ENCODE data around the gene CPEB1.
A peak's percentile ranks its signal among the peaks of the same experiment; 100 is the strongest.

Gene CPEB1

GRCh38 chr15:82599862-82600261, 47.3 kb downstream of the CPEB1 start:
- TF ChIP-seq CTCF (IDR thresholded peaks at IDR 0.05; ENCODE audit: control insufficient read depth, insufficient read depth, low read depth, low read length, missing control alignments) = no peak
- H3K4me3 ChIP-seq (ENCODE audit: control insufficient read depth, low read depth, low read length) = no peak overlapping the region
- no peak for DNase-seq (ENCODE audit: low read depth)

- DNase-seq (ENCODE audit: low read depth) = no peak
- no peak for TF ChIP-seq CTCF (IDR thresholded peaks at IDR 0.05; ENCODE audit: control insufficient read depth, insufficient read depth, low read depth, low read length, missing control alignments)
- no peak overlapping the region for H3K4me3 ChIP-seq (ENCODE audit: control insufficient read depth, low read depth, low read length)
Measured at GRCh38 chr15:82597815-82598214, 49.3 kb downstream of the CPEB1 start.

- no peak for DNase-seq (ENCODE audit: low read depth)
- no peak for TF ChIP-seq CTCF (IDR thresholded peaks at IDR 0.05; ENCODE audit: control insufficient read depth, insufficient read depth, low read depth, low read length, missing control alignments)
- no peak overlapping the region for H3K4me3 ChIP-seq (ENCODE audit: control insufficient read depth, low read depth, low read length)
Measured at GRCh38 chr15:82595766-82596165, 51.4 kb downstream of the CPEB1 start.

GRCh38 chr15:82595203-82595602, 52.0 kb downstream of the CPEB1 start:
- H3K4me3 ChIP-seq (ENCODE audit: control insufficient read depth, low read depth, low read length) = no peak overlapping the region
- no peak for TF ChIP-seq CTCF (IDR thresholded peaks at IDR 0.05; ENCODE audit: control insufficient read depth, insufficient read depth, low read depth, low read length, missing control alignments)
- DNase-seq (ENCODE audit: low read depth) = no peak

- DNase-seq (ENCODE audit: low read depth) = no peak
- no peak overlapping the region for H3K4me3 ChIP-seq (ENCODE audit: control insufficient read depth, low read depth, low read length)
- TF ChIP-seq CTCF (IDR thresholded peaks at IDR 0.05; ENCODE audit: control insufficient read depth, insufficient read depth, low read depth, low read length, missing control alignments) = no peak
Measured at GRCh38 chr15:82587805-82588204, 59.4 kb downstream of the CPEB1 start.

GRCh38 chr15:82585072-82585471, 62.1 kb downstream of the CPEB1 start:
- peak; percentile 32 for TF ChIP-seq CTCF (IDR thresholded peaks at IDR 0.05; ENCODE audit: control insufficient read depth, insufficient read depth, low read depth, low read length, missing control alignments)
- no peak for DNase-seq (ENCODE audit: low read depth)
- no peak overlapping the region for H3K4me3 ChIP-seq (ENCODE audit: control insufficient read depth, low read depth, low read length)

- no peak overlapping the region for H3K4me3 ChIP-seq (ENCODE audit: control insufficient read depth, low read depth, low read length)
- DNase-seq (ENCODE audit: low read depth) = no peak
- TF ChIP-seq CTCF (IDR thresholded peaks at IDR 0.05; ENCODE audit: control insufficient read depth, insufficient read depth, low read depth, low read length, missing control alignments) = no peak
Measured at GRCh38 chr15:82580713-82581112, 66.5 kb downstream of the CPEB1 start.
